GM12872 (cell line): ENCODE results near the gene TFEB.

Source experiments
- TF ChIP-seq, protein P1 (sequence below): IDR thresholded peaks from 3 replicates; pipeline ENCODE4 v1.5.1; 2011; ENCODE audit warnings: low read depth, mild to moderate bottlenecking, low read length, moderate library complexity; ENCODE audit not compliant: insufficient read depth

The TFEB gene

GRCh38 chr6:41634657-41635056, 100.8 kb downstream of the TFEB start:
- TF ChIP-seq, protein P1, sequence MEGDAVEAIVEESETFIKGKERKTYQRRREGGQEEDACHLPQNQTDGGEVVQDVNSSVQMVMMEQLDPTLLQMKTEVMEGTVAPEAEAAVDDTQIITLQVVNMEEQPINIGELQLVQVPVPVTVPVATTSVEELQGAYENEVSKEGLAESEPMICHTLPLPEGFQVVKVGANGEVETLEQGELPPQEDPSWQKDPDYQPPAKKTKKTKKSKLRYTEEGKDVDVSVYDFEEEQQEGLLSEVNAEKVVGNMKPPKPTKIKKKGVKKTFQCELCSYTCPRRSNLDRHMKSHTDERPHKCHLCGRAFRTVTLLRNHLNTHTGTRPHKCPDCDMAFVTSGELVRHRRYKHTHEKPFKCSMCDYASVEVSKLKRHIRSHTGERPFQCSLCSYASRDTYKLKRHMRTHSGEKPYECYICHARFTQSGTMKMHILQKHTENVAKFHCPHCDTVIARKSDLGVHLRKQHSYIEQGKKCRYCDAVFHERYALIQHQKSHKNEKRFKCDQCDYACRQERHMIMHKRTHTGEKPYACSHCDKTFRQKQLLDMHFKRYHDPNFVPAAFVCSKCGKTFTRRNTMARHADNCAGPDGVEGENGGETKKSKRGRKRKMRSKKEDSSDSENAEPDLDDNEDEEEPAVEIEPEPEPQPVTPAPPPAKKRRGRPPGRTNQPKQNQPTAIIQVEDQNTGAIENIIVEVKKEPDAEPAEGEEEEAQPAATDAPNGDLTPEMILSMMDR: no peak
